NCI-H1930 (cell line): ENCODE data around the gene KRT9.
A peak's percentile ranks its signal among the peaks of the same experiment; 100 is the strongest.
"Not testable (repeated sequence)": the region's sequence is repeated elsewhere in the genome, so short reads cannot be mapped to it uniquely, and the experiment has no call there.

Experiments
- DNase-seq, 2 experiments: peaks; one replicate each; lab custom pipeline; 2025; lab: John Stamatoyannopoulos, UW

The KRT9 gene

DNA sequence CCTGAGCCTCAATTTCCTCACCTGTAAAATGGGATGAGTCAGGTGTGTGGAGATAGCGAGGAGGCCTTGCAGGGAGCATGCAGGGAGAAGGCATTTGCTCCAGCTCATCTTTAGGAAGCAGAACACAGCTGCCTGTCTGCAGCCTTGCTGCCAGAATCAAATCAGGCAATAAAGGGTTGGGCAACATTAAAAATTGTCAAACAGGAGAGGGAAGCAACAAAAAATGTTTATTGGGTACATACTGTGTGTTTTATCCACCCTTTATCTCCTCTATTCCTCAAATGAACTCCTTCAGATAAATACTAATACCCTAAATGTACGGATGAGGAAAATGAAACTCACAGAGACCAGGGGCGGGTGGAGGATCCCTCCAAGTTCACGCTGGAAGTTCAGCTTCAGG, 28.5 kb upstream of the KRT9 start:
- no peak for DNase-seq

GRCh38 chr17:41599680-41600079, 27.8 kb upstream of the KRT9 start:
- no peak for DNase-seq

DNA sequence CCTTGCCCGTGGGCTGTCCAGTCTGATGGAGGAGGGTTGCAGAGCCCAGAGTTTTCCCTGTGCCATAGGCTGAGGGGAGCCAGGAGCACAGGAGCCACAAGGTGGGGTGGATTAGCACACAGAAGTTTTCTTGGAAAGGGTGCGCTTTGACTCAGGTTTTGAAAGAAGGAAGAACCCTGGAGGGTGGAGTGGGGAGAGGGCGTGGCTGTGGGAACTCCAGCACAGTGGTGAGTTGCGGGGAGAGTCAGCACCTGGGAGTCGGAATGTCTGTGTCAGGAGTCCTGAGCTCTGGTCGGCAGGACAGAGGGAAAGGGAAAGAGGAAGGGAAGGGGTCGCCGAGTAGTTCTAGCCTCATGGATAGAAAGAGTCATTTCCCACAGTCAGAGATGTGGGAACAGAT, 23.7 kb upstream of the KRT9 start:
- DNase-seq, result no peak

DNA sequence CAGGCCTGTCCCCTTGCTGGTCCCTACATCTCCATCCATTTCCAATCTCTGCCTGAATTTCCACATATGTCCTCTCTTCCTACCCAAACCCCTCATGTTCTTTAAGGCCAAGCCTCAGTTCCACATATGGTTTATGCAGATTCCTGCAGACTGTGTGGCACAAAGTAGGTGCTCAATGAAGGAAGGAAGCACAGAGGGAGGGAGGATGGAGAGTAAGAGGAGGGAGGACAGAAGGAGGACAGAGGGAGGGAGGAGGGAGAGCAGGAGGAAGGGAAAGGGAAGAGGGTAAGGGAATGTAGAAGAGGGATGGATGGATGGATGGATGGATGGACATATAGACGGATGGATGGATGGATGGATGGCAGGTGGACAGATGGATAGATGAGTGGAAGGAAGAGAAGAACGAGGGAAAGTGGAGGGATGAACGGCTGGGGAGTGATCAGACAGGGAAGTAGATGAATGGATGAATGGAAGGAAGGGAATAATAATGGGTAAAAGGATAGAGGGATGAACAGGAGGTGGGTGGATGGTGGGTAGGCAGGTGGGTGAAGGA, 22.6 kb upstream of the KRT9 start:
- DNase-seq, result no peak

DNA sequence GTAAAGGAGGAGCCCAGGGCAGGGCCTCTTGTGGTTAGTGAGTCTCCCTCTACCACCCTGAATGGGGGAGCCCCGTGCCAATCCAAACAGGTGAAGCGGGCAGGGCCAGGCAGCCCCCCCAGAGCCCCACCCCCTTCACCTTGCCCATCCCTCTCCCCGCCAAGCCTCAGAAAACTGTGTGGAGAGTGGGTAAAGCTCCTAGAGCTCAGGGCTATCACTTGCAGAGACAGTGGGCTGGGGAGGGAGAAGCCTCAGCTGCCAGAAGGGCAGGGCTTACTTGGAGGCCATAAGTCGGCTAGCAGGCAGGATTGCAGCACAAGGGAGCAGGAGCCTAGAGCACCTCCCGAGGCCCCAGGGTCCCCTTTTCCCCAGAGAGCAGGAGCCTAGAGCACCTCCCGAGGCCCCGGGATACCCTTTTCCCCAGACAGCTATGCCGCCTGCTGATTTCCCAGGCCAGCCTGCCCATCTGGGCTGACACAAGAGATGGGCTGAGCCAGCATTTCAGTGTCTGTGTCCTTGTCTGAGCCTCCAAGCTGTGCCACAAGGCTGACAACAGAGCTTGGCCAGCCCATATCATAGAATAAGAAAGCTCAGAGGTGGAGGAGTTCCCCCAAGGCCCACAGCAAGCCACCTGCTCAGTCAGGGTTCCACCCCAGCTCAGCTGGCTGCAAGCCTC, 21.6 kb upstream of the KRT9 start:
- no peak for DNase-seq

DNA sequence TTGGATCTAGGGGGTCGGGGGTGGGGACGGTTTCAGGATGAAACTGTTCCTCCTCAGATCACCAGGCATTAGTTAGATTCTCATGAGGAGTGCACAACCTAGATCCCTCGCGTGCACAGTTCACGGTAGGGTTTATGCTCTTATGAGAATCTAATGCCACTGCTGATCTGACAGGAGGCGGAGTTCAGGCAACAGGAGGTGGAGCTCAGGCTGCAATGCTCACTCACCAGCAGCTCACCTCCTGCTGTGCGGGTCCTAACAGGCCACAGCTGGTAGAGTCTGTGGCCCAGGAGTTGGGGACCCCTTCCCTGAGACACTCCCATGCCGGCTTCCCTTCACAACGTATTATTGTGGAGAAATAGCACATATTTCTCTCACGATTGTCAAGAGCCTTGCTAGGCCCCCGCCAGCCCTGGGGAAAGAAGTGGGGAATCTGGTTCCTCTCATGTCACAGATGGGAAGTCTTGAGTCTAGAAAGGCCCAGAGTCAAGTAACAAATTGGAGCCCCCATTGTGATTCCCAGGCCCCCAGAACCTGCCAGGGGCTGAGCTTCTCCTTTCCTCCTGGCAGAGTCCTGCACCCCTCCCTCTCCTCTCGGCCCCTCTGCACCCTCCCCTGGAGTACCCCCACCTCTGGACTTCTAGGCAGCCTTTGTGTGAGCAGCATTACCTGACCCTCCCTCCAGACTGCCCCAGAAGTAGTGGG, 20.9 kb upstream of the KRT9 start:
- no peak for DNase-seq

- no peak for DNase-seq
These were observed 17.4 kb upstream of the KRT9 start for GRCh38 chr17:41589301-41589700.

GRCh38 chr17:41588126-41588810, 16.4 kb upstream of the KRT9 start:
- no peak for DNase-seq

DNA sequence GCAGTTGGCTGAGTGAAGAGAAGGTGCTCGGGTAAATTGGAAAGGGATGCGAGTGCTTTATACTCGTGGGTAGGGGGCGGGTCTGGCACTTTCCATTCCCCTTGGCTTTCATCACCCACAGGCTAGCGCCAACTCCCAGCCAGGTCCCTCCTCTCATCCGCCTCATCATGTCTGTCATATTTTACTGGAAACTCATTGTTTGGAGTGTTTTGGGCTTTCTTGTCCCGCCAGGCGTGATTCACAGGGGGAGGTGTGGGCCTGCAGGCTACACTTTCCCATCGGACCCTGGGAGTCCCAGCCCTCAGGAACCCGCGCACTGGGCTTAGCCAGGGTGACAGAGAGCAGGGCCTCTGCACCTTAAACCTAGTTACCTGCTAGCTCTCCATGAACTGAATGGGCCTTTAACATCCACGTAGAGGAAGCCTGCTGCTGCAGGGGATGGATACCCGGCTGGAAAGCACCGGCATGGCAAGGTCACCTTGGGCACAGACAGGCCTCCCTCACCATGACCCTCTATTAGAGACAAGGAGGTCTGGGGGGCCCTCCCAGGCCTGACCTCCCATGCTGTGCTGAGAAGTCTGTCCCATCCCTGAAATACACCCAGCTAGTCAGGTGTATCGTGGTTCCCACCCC, 15.1 kb upstream of the KRT9 start, which contains the start of gene KRT14:
KRT14 (minus strand) TSS at position 33 of the 633 bp plus-strand sequence. CDS start 61 bp downstream, outside the sequence.
- DNase-seq, result no peak

- DNase-seq, result no peak
These were observed 13.6 kb upstream of the KRT9 start for GRCh38 chr17:41585301-41586056.

GRCh38 chr17:41584331-41584927, 12.6 kb upstream of the KRT9 start:
- not testable (repeated sequence) for DNase-seq

- no peak for DNase-seq
These were observed 11.6 kb upstream of the KRT9 start for GRCh38 chr17:41583137-41584127.

- DNase-seq, result not testable (repeated sequence)
These were observed 10.5 kb upstream of the KRT9 start for GRCh38 chr17:41582061-41582968.

DNA sequence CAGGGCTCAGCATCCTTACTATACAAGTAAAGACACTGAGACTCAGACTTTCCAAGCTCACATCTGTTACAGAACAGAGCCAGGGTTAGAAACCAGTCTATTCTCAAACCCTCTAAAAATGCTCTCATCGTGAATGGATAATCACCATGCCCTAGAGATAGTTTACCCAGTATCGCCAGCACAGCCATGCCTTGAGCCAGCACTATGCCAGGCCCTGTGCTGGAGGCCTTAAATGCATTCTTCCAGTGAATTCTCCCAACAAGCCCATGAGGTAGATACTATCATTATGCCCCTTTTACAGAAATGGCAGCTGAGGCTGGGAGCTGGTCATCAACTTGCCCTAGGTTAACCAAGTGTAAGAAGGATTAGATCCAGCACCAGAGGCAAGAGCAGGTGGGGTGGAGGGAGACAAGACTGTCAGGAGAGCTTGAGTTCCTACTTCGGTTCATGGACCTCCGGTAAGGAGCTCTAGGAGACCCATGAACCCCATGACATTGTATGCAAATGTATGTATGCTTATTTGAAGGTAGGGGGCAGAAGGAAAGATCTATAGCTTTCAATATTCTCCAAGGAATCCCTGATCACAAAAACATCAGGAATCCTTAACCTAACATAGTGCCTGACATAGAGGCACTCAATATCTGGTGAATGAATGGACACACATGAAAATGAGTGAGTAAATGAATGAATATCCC, 9.7 kb upstream of the KRT9 start:
- no peak for DNase-seq

GRCh38 chr17:41580687-41581365, 9.0 kb upstream of the KRT9 start:
- DNase-seq, result no peak

DNA sequence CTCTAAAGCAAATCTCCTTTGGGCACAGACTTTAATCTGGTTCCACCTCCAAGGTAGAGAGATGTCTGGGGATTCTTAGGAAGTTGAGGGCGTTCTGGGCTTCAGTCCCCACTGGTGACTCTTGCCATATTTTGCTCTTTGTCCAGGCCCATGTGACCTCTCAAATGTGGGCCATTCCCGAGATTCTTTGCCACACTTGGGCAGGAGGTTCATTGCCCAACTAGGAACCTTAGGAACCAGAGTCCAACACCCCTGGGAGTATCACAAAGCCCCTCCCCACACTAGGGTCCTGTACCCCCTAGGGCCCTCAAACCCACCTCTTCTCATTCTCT, 8.4 kb upstream of the KRT9 start:
- no peak for DNase-seq

DNA sequence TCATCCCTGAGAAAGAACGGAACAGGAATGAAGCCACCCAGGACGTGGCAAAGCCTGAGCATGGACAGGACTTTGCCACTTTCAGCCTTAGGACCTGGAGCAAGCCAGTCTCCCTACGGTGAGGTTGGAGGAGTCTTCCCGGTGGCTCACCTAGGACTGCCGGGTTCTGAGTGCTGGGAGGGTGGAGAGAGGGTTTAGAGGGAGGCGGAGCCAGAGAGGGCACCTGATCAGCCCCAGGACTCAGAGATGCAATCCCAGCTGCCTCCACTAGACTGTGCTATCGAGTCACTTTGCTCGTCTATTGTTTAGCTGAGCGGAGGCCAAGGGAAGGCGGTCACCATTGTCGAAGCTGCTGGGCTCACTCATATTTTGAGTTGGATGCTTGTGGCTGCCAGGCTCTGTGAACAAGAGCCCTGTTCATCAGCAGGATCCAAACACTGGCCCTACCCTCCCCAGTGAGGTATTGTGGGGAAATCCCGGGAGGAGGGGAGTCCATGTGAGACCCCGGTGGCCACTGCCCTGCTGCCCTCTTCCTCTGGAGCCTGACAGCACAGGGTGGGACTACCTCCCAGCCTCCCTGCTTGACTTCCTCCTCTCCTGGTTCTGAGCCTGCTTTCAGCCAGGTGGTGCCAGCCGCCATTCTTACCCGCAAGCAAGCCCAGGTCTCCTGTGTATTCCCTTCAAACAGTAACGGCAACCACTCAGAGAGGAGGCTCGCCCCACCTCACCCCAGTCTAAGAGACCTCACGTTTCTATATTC, 7.8 kb upstream of the KRT9 start:
- DNase-seq, result peak; percentile 63 to 86
